Measurements from ENCODE around the gene FHIT.

DNA sequence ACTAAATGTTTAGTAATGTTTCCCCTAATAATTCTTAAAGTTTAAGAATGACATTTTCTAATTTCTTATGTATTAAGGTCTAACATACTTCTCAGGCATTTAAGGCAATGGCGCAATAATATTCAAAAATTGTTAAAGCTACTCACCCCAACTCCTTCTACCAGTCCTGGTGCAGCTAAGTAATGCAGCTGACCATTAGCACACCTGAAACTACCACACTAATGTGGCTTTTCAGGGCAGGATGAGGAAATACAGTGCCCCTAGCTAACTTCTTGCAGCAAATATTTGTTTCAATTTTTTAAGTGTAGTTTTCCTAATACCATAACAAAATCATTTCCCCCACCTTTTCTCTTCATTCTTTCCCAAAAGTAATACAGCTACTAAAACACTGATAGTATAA, 827.7 kb downstream of the FHIT start:
- TF ChIP-seq EZH2phosphoT487 (IDR thresholded peaks at IDR 0.05; ENCODE audit: insufficient read depth, low read depth) (no peak), EZH2 (IDR thresholded peaks at IDR 0.05; ENCODE audit: insufficient read depth, poor library complexity, severe bottlenecking) (no peak)

Measured in GM23248 (cell line).